DND-41 (cell line): ENCODE results near the gene MORN4.

Experiments
- ATAC-seq: fragments of 200-7000 bp; cut with Tn5 transposase; 3 replicates; pipeline ENCODE4 v1.9.1; 2021; ENCODE audit warnings: low read depth; ENCODE audit not compliant: insufficient read depth
- DNase-seq: peaks from one replicate; pipeline ENCODE4 v3.0.0-alpha.2; 2020
- H2AFZ ChIP-seq: 2 replicates; pipeline ENCODE4 v1.6.0; 2012; ENCODE audit warnings: low read depth, low read length
- H3K27ac ChIP-seq: 2 replicates; pipeline ENCODE4 v1.5.1; 2012; ENCODE audit warnings: low read length, inconsistent platforms
- H3K27me3 ChIP-seq: fragments of 200-600 bp; sonication (generic); 2 replicates; pipeline ENCODE4 v1.6.0; 2012; ENCODE audit warnings: low read length, mild to moderate bottlenecking, inconsistent platforms; ENCODE audit not compliant: insufficient read depth, poor library complexity
- H3K36me3 ChIP-seq: 2 replicates; pipeline ENCODE4 v1.5.1; 2012; ENCODE audit warnings: low read length, inconsistent platforms; ENCODE audit not compliant: insufficient read depth
- H3K4me1 ChIP-seq: 2 replicates; pipeline ENCODE4 v1.5.1; 2012; ENCODE audit warnings: mild to moderate bottlenecking, low read length; ENCODE audit not compliant: insufficient read depth
- H3K4me2 ChIP-seq: 2 replicates; pipeline ENCODE4 v1.6.0; 2012; ENCODE audit warnings: mild to moderate bottlenecking, moderate library complexity, low read length, inconsistent platforms; ENCODE audit not compliant: insufficient read depth
- H3K4me3 ChIP-seq, 2 experiments: fragments of 200-600 bp in 1 of 2; shearing (Covaris generic) in 1 of 2; 2 replicates each; pipeline ENCODE4 v1.5.1; 2012 to 2016; ENCODE audit warnings: inconsistent platforms in 2 of 2, low read length in 2 of 2, mild to moderate bottlenecking in 2 of 2, low read depth in 1 of 2, moderate library complexity in 1 of 2
- H3K79me2 ChIP-seq: 2 replicates; pipeline ENCODE4 v1.6.0; 2012; ENCODE audit warnings: low read length, inconsistent platforms; ENCODE audit not compliant: insufficient read depth
- H3K9ac ChIP-seq: 2 replicates; pipeline ENCODE4 v1.6.0; 2012; ENCODE audit warnings: low read depth, mild to moderate bottlenecking, inconsistent platforms, low read length, moderate library complexity
- H3K9me3 ChIP-seq: 2 replicates; pipeline ENCODE4 v1.5.1; 2012; ENCODE audit warnings: low read length, moderate library complexity, mild to moderate bottlenecking, inconsistent platforms; ENCODE audit not compliant: insufficient read depth, severe bottlenecking
- H4K20me1 ChIP-seq: 2 replicates; pipeline ENCODE4 v1.6.0; 2012; ENCODE audit warnings: low read length; ENCODE audit not compliant: insufficient read depth
- CTCF ChIP-seq: IDR thresholded peaks from 2 replicates; pipeline ENCODE4 v1.5.1; 2012; ENCODE audit warnings: borderline replicate concordance, low read length, moderate library complexity, mild to moderate bottlenecking; ENCODE audit not compliant: poor library complexity, severe bottlenecking; ENCODE audit errors: extremely low read depth
- EZH2 ChIP-seq: IDR thresholded peaks from 3 replicates; pipeline ENCODE4 v1.6.1; 2012; ENCODE audit warnings: borderline replicate concordance, low read depth, mild to moderate bottlenecking, moderate library complexity, low read length, inconsistent platforms; ENCODE audit not compliant: severe bottlenecking

Gene MORN4

GRCh38 chr10:97631098-97631497, 2.2 kb downstream of the MORN4 start:
- no peak for DNase-seq
- no peaks in the 10 kb centered on the region for H3K79me2 ChIP-seq
- no peak for ATAC-seq
- no peak overlapping the region for H3K4me2 ChIP-seq
- H3K9me3 ChIP-seq: no peaks in the 10 kb centered on the region
- TF ChIP-seq EZH2 (no peak), CTCF (no peak)
- H3K4me3 ChIP-seq: no peak overlapping the region
- H3K27me3 ChIP-seq: peaks cover 2% of the 10 kb centered on the region
- H4K20me1 ChIP-seq: no peaks in the 10 kb centered on the region
- H3K36me3 ChIP-seq: no peaks in the 10 kb centered on the region
- H3K27ac ChIP-seq: no peak overlapping the region
- no peak overlapping the region for H3K9ac ChIP-seq
- H3K4me1 ChIP-seq: no peaks in the 10 kb centered on the region
- H2AFZ ChIP-seq: no peak overlapping the region

- no peak overlapping the region for H3K4me2 ChIP-seq
- no peak for ATAC-seq
- no peak overlapping the region for H3K4me3 ChIP-seq
- no peaks in the 10 kb centered on the region for H3K4me1 ChIP-seq
- H3K36me3 ChIP-seq: no peaks in the 10 kb centered on the region
- H3K79me2 ChIP-seq: no peaks in the 10 kb centered on the region
- no peak overlapping the region for H3K9ac ChIP-seq
- H3K9me3 ChIP-seq: no peaks in the 10 kb centered on the region
- peaks cover 2% of the 10 kb centered on the region for H3K27me3 ChIP-seq
- no peak for DNase-seq
- no peak overlapping the region for H3K27ac ChIP-seq
- no peak for TF ChIP-seq EZH2
- no peak overlapping the region for H2AFZ ChIP-seq
- no peaks in the 10 kb centered on the region for H4K20me1 ChIP-seq
Observed at GRCh38 chr10:97629289-97629688, 4.0 kb downstream of the MORN4 start.

GRCh38 chr10:97628228-97628627, 5.1 kb downstream of the MORN4 start:
- H3K4me2 ChIP-seq: no peak overlapping the region
- H3K36me3 ChIP-seq: no peaks in the 10 kb centered on the region
- H3K27ac ChIP-seq: no peak overlapping the region
- no peaks in the 10 kb centered on the region for H4K20me1 ChIP-seq
- no peak overlapping the region for H3K4me3 ChIP-seq
- TF ChIP-seq CTCF (no peak), EZH2 (no peak)
- no peak overlapping the region for H2AFZ ChIP-seq
- no peak for ATAC-seq
- no peak overlapping the region for H3K9ac ChIP-seq
- no peak for DNase-seq
- no peaks in the 10 kb centered on the region for H3K9me3 ChIP-seq
- peaks cover 2% of the 10 kb centered on the region for H3K27me3 ChIP-seq
- H3K79me2 ChIP-seq: no peaks in the 10 kb centered on the region
- H3K4me1 ChIP-seq: no peaks in the 10 kb centered on the region

GRCh38 chr10:97627731-97628130, 5.6 kb downstream of the MORN4 start:
- ATAC-seq (no peak), DNase-seq (no peak)

More at GRCh38 chr10:97627731-97628130, 5.6 kb downstream of the MORN4 start:
- TF ChIP-seq EZH2: no peak
- TF ChIP-seq CTCF: no peak
- H3K79me2 ChIP-seq: no peaks in the 10 kb centered on the region
- no peak overlapping the region for H3K9ac ChIP-seq
- no peaks in the 10 kb centered on the region for H4K20me1 ChIP-seq
- H2AFZ ChIP-seq: no peak overlapping the region
- no peak overlapping the region for H3K27ac ChIP-seq
- peaks cover 2% of the 10 kb centered on the region for H3K27me3 ChIP-seq
- H3K9me3 ChIP-seq: no peaks in the 10 kb centered on the region
- H3K4me3 ChIP-seq: no peak overlapping the region
- H3K4me1 ChIP-seq: no peaks in the 10 kb centered on the region
- no peaks in the 10 kb centered on the region for H3K36me3 ChIP-seq
- no peak overlapping the region for H3K4me2 ChIP-seq
